ENCODE measurements around the gene TNFRSF4.

The TNFRSF4 gene

GRCh38 chr1:1169429-1170214 lies 44.3 kb downstream of the TNFRSF4 start:
- no peaks in the 10 kb centered on the region for H3K9me3 ChIP-seq (ENCODE audit: insufficient read depth, low read depth, low read length)
- no peak overlapping the region for H3K9ac ChIP-seq (ENCODE audit: low read depth, low read length, poor library complexity, severe bottlenecking)
- no peaks in the 10 kb centered on the region for H3K36me3 ChIP-seq (ENCODE audit: insufficient read depth, low read length)
- H4K20me1 ChIP-seq (ENCODE audit: insufficient read depth, low read length, poor library complexity, severe bottlenecking), result no peaks in the 10 kb centered on the region
- no peak overlapping the region for H3K4me3 ChIP-seq (ENCODE audit: low read length, poor library complexity, severe bottlenecking)
- no peaks in the 10 kb centered on the region for H3K9me2 ChIP-seq (replicated peaks; ENCODE audit: low read depth, low read length)
- no peaks in the 10 kb centered on the region for H3K79me2 ChIP-seq (ENCODE audit: insufficient read depth, low read length)
- H2AFZ ChIP-seq (ENCODE audit: low read length), result no peak overlapping the region
- H3K4me2 ChIP-seq (ENCODE audit: low read depth, low read length, poor library complexity, severe bottlenecking), result no peak overlapping the region
- TF ChIP-seq EZH2phosphoT487 (IDR thresholded peaks at IDR 0.05; ENCODE audit: borderline replicate concordance), result no peak
- no peak for TF ChIP-seq CTCF (conservative IDR thresholded peaks at IDR 0.05; ENCODE audit: low read length)
- H3F3A ChIP-seq (ENCODE audit: low read depth), result no peaks in the 10 kb centered on the region
- no peaks in the 10 kb centered on the region for H3K27me3 ChIP-seq (ENCODE audit: insufficient read depth, low read length, poor library complexity, severe bottlenecking)
- peaks cover 4% of the 10 kb centered on the region for H3K4me1 ChIP-seq (ENCODE audit: insufficient read depth, low read length, poor library complexity, severe bottlenecking)

GRCh38 chr1:1168451-1169411 lies 45.2 kb downstream of the TNFRSF4 start:
- no peaks in the 10 kb centered on the region for H3K79me2 ChIP-seq (ENCODE audit: insufficient read depth, low read length)
- no peaks in the 10 kb centered on the region for H3K36me3 ChIP-seq (ENCODE audit: insufficient read depth, low read length)
- no peak overlapping the region for H2AFZ ChIP-seq (ENCODE audit: low read length)
- no peak overlapping the region for H3K4me2 ChIP-seq (ENCODE audit: low read depth, low read length, poor library complexity, severe bottlenecking)
- H3K27me3 ChIP-seq (ENCODE audit: insufficient read depth, low read length, poor library complexity, severe bottlenecking), result no peaks in the 10 kb centered on the region
- TF ChIP-seq EZH2phosphoT487 (IDR thresholded peaks at IDR 0.05; ENCODE audit: borderline replicate concordance) (no peak), CTCF (conservative IDR thresholded peaks at IDR 0.05; ENCODE audit: low read length) (no peak)
- H4K20me1 ChIP-seq (ENCODE audit: insufficient read depth, low read length, poor library complexity, severe bottlenecking), result no peaks in the 10 kb centered on the region
- no peaks in the 10 kb centered on the region for H3K9me3 ChIP-seq (ENCODE audit: insufficient read depth, low read depth, low read length)
- H3K9ac ChIP-seq (ENCODE audit: low read depth, low read length, poor library complexity, severe bottlenecking), result no peak overlapping the region
- peaks cover 4% of the 10 kb centered on the region for H3K4me1 ChIP-seq (ENCODE audit: insufficient read depth, low read length, poor library complexity, severe bottlenecking)
- no peak overlapping the region for H3K4me3 ChIP-seq (ENCODE audit: low read length, poor library complexity, severe bottlenecking)
- no peaks in the 10 kb centered on the region for H3K9me2 ChIP-seq (replicated peaks; ENCODE audit: low read depth, low read length)
- no peaks in the 10 kb centered on the region for H3F3A ChIP-seq (ENCODE audit: low read depth)

- no peak overlapping the region for H3K4me3 ChIP-seq (ENCODE audit: low read length, poor library complexity, severe bottlenecking)
- H4K20me1 ChIP-seq (ENCODE audit: insufficient read depth, low read length, poor library complexity, severe bottlenecking), result no peaks in the 10 kb centered on the region
- no peaks in the 10 kb centered on the region for H3K79me2 ChIP-seq (ENCODE audit: insufficient read depth, low read length)
- H3K9ac ChIP-seq (ENCODE audit: low read depth, low read length, poor library complexity, severe bottlenecking), result no peak overlapping the region
- no peaks in the 10 kb centered on the region for H3K27me3 ChIP-seq (ENCODE audit: insufficient read depth, low read length, poor library complexity, severe bottlenecking)
- H2AFZ ChIP-seq (ENCODE audit: low read length), result no peak overlapping the region
- H3K36me3 ChIP-seq (ENCODE audit: insufficient read depth, low read length), result no peaks in the 10 kb centered on the region
- TF ChIP-seq CTCF (conservative IDR thresholded peaks at IDR 0.05; ENCODE audit: low read length) (no peak), EZH2phosphoT487 (IDR thresholded peaks at IDR 0.05; ENCODE audit: borderline replicate concordance) (no peak)
- no peaks in the 10 kb centered on the region for H3K9me3 ChIP-seq (ENCODE audit: insufficient read depth, low read depth, low read length)
- peaks cover 4% of the 10 kb centered on the region for H3K4me1 ChIP-seq (ENCODE audit: insufficient read depth, low read length, poor library complexity, severe bottlenecking)
- no peak overlapping the region for H3K4me2 ChIP-seq (ENCODE audit: low read depth, low read length, poor library complexity, severe bottlenecking)
- H3K9me2 ChIP-seq (replicated peaks; ENCODE audit: low read depth, low read length), result no peaks in the 10 kb centered on the region
- no peaks in the 10 kb centered on the region for H3F3A ChIP-seq (ENCODE audit: low read depth)
Observed at GRCh38 chr1:1167841-1168450, 46.0 kb downstream of the TNFRSF4 start.

Data from Loucy (cell line).